Lower leg skin (tissue), 4 donors: Measurements from ENCODE around the gene SUPT7L. TPM values are rescaled to one million over a fixed set of nuclear protein-coding genes. Genes with fewer than 3 reads are reported as not detected.

Experiments used
- DNase-seq, 2 donors: peaks; one replicate each; pipeline ENCODE4 v3.0.0-alpha.2; 2019; ENCODE audit warnings: low spot score in 2 of 2
- H3K4me3 ChIP-seq: fragments of 200-600 bp; sonication (generic); 2 replicates; pipeline ENCODE4 v1.5.1; 2017; ENCODE audit warnings: mild to moderate bottlenecking, low read depth; ENCODE audit not compliant: poor library complexity, severe bottlenecking
- POLR2A ChIP-seq, 2 donors: fragments of 450-650 bp; IDR thresholded peaks; one replicate each; pipeline ENCODE4 v1.6.1; 2016 to 2017; ENCODE audit warnings: antibody characterized with exemption in 2 of 2, mild to moderate bottlenecking in 1 of 2, moderate library complexity in 1 of 2
- WGBS, 2 donors: methylation state at CpG; one replicate each; pipeline ENCODE4 v1.1.5; 2018; 5-methylcytosine and 5-hydroxymethylcytosine counted together
- intact Hi-C: fragments of 100-400 bp; cut with DNase I; formaldehyde crosslinking; loops from one replicate; pipeline ENCODE4 v1.15.0; 2023; ENCODE audit warnings: low total_unique reads
- total RNA-seq, 4 donors: library from RNA; depleted of rRNA; stranded (reverse); fragments of >200 nt; gene quantifications; one replicate each; pipeline ENCODE4 v1.1.0, GENCODE V29; 2016
- TF ChIP-seq, protein P1 (sequence below), 3 donors: fragments of 450-650 bp; IDR thresholded peaks; one replicate each; pipeline ENCODE4 v1.5.1; 2016; ENCODE audit warnings: antibody characterized with exemption in 3 of 3, mild to moderate bottlenecking in 3 of 3, moderate library complexity in 2 of 3

SUPT7L gene
- total RNA-seq, 4 donors from 2014 or later, result 9.7 to 16.9 (median 14.9) TPM

DNA sequence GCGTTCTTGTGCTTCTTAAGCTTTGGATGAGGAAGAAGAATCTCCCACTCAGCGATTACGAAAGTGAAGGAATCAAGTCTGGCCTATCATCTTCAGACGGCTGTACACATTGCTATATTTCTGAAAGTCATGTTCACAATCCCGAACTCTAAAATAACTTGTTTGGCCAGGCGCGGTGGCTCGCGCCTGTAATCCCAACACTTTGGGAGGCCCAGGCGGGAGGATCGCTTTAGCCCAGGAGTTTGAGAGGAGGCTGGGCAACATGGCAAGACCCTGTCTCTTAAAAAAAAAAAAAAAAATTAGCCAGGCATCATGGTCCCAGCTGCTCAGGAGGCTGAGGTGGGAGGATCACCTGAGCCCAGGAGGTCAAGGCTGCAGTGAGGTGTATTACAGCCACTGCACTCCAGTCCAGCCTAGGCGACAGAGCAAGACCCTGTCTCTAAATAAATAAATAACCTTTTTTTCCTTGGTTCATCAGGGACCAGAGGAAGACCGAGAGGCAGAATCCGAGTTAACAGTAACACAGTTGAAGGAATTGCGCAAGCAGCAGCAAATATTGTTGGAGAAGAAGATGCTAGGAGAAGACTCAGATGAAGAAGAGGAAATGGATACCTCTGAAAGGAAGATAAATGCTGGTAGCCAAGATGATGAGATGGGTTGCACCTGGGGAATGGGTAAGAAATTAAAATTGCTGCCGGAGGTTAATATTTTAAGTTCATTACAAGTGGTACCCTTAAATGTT lies 1.4 kb upstream of the SUPT7L start:
- no peak overlapping the region for H3K4me3 ChIP-seq
- 83 to 84% methylated on average over 16 of the region's 16 CpGs for WGBS, 2 donors
- no peak for TF ChIP-seq POLR2A (IDR thresholded peaks at IDR 0.05)
- TF ChIP-seq, protein P1, sequence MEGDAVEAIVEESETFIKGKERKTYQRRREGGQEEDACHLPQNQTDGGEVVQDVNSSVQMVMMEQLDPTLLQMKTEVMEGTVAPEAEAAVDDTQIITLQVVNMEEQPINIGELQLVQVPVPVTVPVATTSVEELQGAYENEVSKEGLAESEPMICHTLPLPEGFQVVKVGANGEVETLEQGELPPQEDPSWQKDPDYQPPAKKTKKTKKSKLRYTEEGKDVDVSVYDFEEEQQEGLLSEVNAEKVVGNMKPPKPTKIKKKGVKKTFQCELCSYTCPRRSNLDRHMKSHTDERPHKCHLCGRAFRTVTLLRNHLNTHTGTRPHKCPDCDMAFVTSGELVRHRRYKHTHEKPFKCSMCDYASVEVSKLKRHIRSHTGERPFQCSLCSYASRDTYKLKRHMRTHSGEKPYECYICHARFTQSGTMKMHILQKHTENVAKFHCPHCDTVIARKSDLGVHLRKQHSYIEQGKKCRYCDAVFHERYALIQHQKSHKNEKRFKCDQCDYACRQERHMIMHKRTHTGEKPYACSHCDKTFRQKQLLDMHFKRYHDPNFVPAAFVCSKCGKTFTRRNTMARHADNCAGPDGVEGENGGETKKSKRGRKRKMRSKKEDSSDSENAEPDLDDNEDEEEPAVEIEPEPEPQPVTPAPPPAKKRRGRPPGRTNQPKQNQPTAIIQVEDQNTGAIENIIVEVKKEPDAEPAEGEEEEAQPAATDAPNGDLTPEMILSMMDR (IDR thresholded peaks at IDR 0.05), result no peak
- DNase-seq, result no peak
- intact Hi-C loops, result no loop called here

DNA sequence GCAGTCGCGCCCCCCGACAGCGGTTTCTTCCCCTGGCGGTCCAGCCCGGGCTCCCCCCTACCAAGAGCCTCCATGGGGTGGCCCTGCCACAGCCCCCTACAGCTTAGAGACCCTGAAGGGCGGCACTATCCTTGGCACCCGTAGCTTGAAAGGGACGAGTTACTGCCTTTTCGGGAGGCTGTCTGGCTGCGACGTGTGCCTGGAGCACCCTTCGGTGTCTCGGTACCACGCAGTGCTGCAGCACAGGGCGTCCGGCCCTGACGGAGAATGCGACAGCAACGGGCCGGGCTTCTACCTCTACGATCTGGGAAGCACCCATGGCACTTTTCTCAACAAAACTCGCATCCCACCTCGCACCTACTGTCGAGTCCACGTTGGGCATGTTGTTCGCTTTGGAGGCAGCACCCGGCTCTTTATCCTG lies 750 bp upstream of the SUPT7L start:
- TF ChIP-seq, protein P1 (IDR thresholded peaks at IDR 0.05), result no peak
- TF ChIP-seq POLR2A (IDR thresholded peaks at IDR 0.05), result no peak
- intact Hi-C loops, result no loop called here
- DNase-seq, result no peak
- peak overlapping the region; percentile 77 for H3K4me3 ChIP-seq
- WGBS, 2 donors, result 3 to 4% methylated on average over 13 to 18 of the region's 28 CpGs

DNA sequence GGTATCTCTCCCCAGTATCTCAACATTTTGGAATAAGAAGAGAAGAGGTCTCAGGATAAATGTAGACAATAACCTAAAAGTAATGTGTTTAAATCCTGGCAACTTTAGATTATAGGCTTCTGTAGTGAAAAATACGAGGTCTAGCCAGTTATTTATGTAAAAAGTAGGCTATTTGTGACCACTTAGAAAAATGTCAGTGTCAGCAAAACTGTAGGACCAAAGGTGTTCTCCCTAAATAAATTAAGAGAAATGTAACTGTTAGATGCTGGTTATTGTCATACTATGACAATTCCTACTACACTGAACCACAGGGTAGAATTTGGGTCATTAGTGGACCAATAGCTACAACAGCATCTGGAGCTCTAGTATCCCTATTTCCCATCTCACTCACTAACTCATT lies 2.0 kb downstream of the SUPT7L start:
- no peak overlapping the region for H3K4me3 ChIP-seq
- 95 to 96% methylated on average over 1 of the region's 1 CpG for WGBS, 2 donors
- no peak for DNase-seq
- intact Hi-C loops, result no loop called here
- no peak for TF ChIP-seq POLR2A (IDR thresholded peaks at IDR 0.05)
- TF ChIP-seq, protein P1 (IDR thresholded peaks at IDR 0.05), result no peak

DNA sequence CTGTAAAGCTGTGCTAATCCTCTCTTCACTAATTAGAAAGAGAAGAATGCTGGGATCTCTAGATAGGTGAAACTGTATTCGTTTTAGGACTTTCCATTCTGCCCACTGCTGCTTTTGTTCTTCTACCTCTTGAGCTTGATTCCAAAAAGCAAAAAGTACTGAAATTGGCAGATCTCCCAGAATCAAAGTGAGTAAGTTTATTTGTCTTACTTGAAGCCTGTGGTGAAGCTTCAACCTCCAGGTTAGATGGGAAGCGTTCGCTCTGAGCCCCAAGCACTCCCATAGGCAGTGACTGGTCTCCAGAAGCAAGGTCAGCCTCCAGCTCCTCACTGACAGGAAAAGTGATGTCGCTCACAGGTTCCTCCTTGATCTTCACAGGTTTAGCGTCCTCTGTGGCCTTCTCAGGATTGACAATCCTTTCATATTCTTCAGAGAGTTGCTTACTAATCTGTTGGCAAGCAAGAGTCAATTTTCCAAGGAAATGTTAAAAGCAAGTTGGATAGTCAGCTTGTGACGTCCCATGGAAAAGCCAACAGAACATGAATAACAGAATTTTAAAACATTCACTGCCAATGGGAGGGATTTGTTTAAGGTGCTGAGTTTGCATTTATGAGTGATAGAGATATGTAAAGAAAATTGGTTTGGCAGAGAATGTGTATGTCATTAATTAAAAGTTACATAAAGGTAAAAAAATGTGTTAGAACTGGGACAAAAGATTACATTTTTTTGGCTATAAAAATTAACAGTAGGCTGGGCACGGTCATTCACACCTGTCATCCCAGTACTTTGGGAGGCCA lies 8.1 kb downstream of the SUPT7L start:
- 88 to 90% methylated on average over 7 of the region's 7 CpGs for WGBS, 2 donors
- no peak for DNase-seq
- no peak overlapping the region for H3K4me3 ChIP-seq
- TF ChIP-seq POLR2A (IDR thresholded peaks at IDR 0.05), result no peak
- TF ChIP-seq, protein P1 (IDR thresholded peaks at IDR 0.05), result no peak
- intact Hi-C loops, result no loop called here

DNA sequence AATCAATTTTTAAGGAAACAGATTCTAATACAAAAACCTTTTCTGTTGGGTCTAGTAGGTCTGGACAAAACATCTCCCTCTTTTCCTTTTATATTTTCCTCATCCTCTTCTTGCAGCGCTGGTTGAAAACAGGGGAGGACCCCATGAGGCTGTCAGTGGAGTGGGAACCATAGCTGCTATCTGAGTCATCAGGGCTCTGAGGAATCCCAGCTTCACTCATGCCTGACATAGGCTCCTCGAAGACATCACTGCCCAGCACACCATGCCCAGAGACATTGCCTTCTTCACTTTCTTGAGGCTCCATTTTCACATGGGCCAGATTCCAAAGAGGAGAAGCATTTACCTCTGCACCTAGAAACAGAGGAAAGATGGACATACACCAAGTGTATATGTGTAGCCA lies 10.0 kb downstream of the SUPT7L start:
- intact Hi-C loops, result no loop called here
- TF ChIP-seq POLR2A (IDR thresholded peaks at IDR 0.05), result no peak
- TF ChIP-seq, protein P1 (IDR thresholded peaks at IDR 0.05), result no peak
- 96 to 97% methylated on average over 2 of the region's 2 CpGs for WGBS, 2 donors
- H3K4me3 ChIP-seq, result no peak overlapping the region
- DNase-seq, result no peak
